ENCODE results near the gene CC2D1A.

CC2D1A gene

DNA sequence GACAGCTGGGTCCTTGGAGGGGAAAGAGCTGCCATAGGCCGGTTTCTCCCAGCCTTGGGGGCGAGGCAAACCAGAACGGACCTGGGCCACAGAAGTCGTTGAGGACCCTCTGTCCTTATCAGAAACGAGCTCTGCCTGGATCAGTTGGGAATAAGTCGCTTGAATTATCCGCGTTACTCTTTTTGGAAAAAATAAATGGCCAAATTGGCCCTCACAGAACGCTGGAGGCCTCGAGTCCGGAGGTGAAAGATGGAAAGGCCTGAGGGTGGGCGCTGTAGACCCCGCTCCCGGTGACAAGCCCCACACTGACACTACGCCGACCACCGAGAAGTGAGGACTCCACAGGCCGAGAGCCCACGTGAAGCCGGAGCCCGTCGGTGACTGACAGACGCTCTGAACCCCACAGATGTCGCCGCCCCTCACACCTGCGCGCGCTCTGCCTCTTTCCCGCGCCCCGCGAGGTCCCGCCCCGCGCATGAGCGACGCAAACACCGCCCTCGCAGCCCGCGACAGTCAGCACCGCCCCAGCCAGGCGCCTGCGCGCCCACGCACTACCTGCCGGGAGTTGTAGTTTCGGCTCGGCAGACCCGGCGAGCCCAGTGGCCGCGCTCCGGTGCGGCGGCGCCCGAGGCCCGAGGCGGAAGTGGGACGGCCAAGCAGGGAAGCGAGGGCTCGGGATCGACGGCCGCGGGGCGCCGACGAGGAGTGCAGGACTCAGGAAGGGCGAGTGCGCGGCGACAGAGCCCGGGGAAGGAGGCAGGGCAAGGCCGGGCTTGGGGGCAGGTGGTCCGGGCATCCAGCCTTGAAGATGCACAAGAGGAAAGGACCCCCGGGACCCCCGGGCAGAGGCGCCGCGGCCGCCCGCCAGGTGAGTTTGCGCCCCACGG, at the start of gene CC2D1A, which contains the start of gene BRME1:
Gene CC2D1A, plus strand, starts transcription at position 568 of the 887 bp plus-strand sequence. Its CDS starts 241 bp downstream, at position 809.
Gene BRME1, minus strand, starts transcription at position 484 of the 887 bp plus-strand sequence. CDS start 1,225 bp downstream, outside the sequence.
- Mint-ChIP-seq H3K4me3 (peak within 1 kb of the TSS; percentile 88 to 93), H3K4me1 (peaks cover 9 to 16% of the 10 kb centered on the region in 2 donors), H3K27ac (peak within 1 kb of the TSS; percentile 90), H3K27me3 (no peaks in the 10 kb centered on the region), H3K9me3 (peaks cover 0 to 1% of the 10 kb centered on the region in 2 donors), H3K36me3 (peaks cover 3 to 13% of the 10 kb centered on the region in 2 donors)
- ATAC-seq (replicated peaks) = peak; percentile 98
- peak; percentile 92 for DNase-seq

DNA sequence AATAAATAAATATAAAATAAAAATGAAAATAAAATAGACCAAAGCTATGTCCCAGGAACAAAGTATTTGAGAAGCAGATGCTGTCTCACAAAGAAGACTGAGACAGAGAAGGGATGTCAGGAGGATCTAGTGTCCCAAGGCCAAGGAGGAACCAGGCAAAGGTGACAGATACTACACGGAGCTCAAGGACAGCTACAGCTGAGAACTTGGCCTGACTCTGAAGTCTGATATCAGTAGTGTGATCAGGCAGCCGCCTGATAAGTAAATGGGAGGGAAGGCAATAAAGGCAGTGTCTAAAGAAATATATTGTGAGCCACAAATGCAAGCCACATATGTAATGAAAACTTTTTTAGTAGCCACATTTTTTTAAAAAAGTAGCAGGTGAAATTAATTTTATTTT, 49.5 kb upstream of the CC2D1A start:
- Mint-ChIP-seq H3K27ac (no peak overlapping the region), H3K9me3 (no peaks in the 10 kb centered on the region), H3K4me3 (no peak overlapping the region), H3K4me1 (peaks cover 6 to 16% of the 10 kb centered on the region in 2 donors), H3K27me3 (no peaks in the 10 kb centered on the region), H3K36me3 (no peaks in the 10 kb centered on the region)
- DNase-seq (no peak), ATAC-seq (replicated peaks) (no peak)

DNA sequence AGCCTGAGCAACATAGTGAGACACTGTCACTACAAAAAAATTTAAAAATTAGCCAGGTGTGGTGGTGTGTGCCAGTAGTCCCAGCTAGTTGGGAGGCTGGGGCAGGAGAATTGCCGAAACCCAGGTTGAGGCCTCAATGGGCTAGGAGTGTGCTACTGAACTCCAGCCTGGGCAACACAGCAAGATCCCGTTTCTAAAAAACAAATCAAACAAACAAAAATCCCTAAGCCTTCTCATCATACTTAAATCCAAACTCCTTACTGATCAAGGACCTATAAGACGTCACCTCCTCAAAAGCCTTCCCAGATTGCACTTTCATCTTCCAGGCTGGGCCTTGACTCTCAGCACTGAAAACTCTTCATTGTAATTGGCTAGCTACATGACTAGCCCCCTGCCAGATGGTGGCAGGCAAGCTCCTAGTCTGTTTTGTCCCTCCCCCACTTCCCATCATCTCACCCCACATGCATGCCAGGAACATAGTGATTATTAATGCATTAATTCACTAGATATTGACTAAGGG, 46.6 kb upstream of the CC2D1A start:
- Mint-ChIP-seq H3K4me3 (no peak overlapping the region), H3K4me1 (peaks cover 14 to 39% of the 10 kb centered on the region in 2 donors), H3K36me3 (no peaks in the 10 kb centered on the region), H3K27ac (no peak overlapping the region), H3K27me3 (peaks cover 14 to 20% of the 10 kb centered on the region in 2 donors), H3K9me3 (no peaks in the 10 kb centered on the region)
- ATAC-seq (replicated peaks) (no peak), DNase-seq (no peak)

- no peak for ATAC-seq (replicated peaks)
- Mint-ChIP-seq H3K36me3 (no peaks in the 10 kb centered on the region), H3K27me3 (peaks cover 18 to 26% of the 10 kb centered on the region in 2 donors), H3K4me1 (peaks cover 19 to 39% of the 10 kb centered on the region in 2 donors), H3K27ac (no peak overlapping the region), H3K9me3 (no peaks in the 10 kb centered on the region), H3K4me3 (peak overlapping the region; percentile 54 to 95)
- DNase-seq = no peak
Measured at GRCh38 chr19:13860679-13861391, 45.2 kb upstream of the CC2D1A start.

GRCh38 chr19:13861392-13861713, 44.6 kb upstream of the CC2D1A start:
- Mint-ChIP-seq H3K4me3 (peak overlapping the region; percentile 90 to 95), H3K4me1 (peaks cover 21 to 43% of the 10 kb centered on the region in 2 donors)
- ATAC-seq (replicated peaks) = peak; percentile 14 to 37

DNA sequence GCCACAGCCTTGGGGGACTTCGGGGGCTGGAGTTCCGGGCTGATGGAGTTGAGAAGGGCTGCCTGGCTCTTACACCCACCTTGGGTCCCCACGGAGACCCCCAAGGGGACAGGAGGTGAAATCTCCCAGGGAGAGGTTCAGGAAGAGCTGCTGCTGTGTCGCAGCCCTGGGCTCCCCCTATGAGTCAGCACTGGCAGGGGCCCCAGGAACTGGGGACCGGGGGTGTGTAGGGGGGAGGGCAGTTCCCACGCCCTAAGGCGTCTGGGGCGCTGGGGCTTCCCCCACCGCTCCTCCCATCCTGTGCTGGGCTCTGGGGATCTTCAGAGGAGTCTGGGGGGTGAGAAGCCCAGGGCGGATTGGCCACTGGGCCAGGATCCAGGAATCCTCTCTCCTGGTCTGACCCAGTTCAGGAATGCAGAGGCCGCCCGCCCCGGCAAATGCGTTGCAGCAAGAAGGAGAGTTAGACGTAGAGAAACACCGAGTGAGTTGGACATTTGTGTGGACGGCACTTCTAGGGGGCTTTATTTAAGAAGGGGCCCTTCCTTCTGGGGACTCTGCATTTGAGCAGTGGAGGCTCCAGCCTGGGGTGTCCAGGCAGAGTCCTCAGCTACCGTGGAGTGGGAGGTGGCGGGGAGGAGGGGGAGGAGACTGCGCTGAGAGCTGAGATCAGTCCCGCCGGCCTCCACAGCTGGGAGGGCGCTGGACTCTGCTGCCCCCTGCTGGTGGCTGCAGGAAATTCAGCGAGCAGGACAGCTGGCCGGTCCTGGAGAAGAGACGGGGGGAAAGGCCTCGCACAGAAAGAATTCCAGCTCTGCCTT, 44.1 kb upstream of the CC2D1A start:
- DNase-seq (peak; percentile 79), ATAC-seq (replicated peaks) (peak; percentile 86 to 89)
- peak overlapping the region; percentile 95 for H3K27ac Mint-ChIP-seq
- H3K9me3 Mint-ChIP-seq = no peaks in the 10 kb centered on the region
- H3K4me3 Mint-ChIP-seq = peak overlapping the region; percentile 90 to 95
- no peaks in the 10 kb centered on the region for H3K36me3 Mint-ChIP-seq
- peaks cover 25 to 45% of the 10 kb centered on the region in 2 donors for H3K4me1 Mint-ChIP-seq
- peaks cover 28 to 36% of the 10 kb centered on the region in 2 donors for H3K27me3 Mint-ChIP-seq

More at GRCh38 chr19:13861392-13861713, 44.6 kb upstream of the CC2D1A start:
- Mint-ChIP-seq H3K36me3 (no peaks in the 10 kb centered on the region), H3K27me3 (peaks cover 22 to 30% of the 10 kb centered on the region in 2 donors), H3K9me3 (no peaks in the 10 kb centered on the region), H3K27ac (peak overlapping the region; percentile 95)
- DNase-seq = no peak

DNA sequence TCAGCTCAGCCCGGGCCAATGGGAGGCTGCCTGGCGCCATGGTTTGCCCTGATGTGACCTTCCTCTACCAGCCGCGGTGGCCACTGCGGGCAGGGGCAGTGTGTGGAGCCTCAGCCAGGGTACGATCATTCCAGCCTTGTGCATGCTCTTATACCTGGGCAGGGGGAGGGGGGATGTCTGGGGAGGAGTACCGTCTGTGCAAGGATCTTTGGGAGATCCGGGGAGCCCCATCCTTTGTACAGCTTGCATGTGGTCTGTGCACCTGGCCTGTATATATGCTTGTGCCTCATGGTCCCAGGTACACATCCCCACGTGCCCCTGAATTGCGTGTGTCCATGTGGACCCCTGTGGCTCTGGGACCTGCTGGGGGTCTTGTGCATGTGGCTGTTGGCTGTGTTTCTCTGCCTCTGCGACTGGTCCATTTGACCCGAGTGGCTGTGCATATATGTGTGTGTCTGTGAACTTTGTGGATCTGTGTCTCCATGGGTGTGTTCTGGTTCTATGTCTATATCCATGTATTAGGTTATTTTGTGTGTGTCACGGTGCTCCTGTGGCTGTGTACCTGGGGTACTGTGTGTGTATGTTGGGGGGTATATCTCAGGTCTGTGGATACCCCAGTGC, 41.8 kb upstream of the CC2D1A start:
- Mint-ChIP-seq H3K9me3 (no peaks in the 10 kb centered on the region), H3K27me3 (peaks cover 40 to 56% of the 10 kb centered on the region in 2 donors), H3K4me1 (peaks cover 25 to 45% of the 10 kb centered on the region in 2 donors), H3K27ac (peak overlapping the region; percentile 87), H3K4me3 (peak overlapping the region; percentile 47 to 77), H3K36me3 (no peaks in the 10 kb centered on the region)
- ATAC-seq (replicated peaks) = no peak
- DNase-seq = no peak

DNA sequence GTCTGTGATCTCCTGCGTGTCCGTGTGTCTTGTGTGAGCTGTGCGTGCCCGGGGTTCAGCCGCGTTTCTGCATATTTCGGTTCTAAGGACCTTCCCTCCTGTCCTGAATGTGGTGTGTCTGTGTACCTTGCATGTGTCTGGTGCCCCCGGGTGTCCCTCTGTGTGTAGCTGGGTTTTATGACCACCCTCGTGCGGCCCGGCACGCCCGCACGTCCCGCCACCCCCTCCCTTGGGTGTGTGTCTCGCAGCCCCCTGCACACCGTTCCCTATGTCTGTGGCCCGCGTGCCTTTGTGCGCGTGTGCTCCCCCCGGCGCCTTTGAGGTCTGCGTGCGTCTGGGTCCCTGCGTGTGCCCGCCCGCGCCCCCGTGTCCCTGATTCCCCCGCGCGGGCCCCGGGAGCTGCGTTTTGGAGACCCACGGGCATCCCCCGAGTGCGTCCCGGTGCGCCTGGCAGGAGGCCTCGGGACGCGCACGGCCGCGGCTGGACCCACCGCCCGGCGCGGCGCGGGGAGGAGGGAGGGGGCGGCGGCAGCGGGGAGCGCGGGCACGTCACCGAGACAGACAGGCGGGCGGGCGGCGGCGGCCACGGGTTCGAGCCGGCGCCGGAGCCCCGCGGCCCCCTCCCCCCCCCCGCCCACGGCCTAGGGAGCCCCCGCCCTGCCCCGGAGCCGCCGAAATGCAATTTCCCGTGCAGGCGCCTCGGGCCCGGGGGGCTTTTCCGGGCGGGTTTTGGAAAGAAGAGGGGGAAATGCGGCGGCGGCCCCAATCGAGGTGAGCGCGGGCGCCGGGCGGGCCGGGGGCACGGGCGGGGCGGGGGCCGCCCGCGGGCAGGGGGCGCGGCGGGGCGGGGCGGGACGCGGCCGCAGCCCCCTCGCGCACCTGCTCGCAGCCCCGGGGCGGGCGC, 41.1 kb upstream of the CC2D1A start:
- no peak for ATAC-seq (replicated peaks)
- Mint-ChIP-seq H3K27me3 (peaks cover 47 to 63% of the 10 kb centered on the region in 2 donors), H3K36me3 (no peaks in the 10 kb centered on the region), H3K9me3 (no peaks in the 10 kb centered on the region), H3K4me1 (peaks cover 25 to 45% of the 10 kb centered on the region in 2 donors), H3K27ac (peak overlapping the region; percentile 87), H3K4me3 (peak overlapping the region; percentile 64 to 77)
- no peak for DNase-seq

DNA sequence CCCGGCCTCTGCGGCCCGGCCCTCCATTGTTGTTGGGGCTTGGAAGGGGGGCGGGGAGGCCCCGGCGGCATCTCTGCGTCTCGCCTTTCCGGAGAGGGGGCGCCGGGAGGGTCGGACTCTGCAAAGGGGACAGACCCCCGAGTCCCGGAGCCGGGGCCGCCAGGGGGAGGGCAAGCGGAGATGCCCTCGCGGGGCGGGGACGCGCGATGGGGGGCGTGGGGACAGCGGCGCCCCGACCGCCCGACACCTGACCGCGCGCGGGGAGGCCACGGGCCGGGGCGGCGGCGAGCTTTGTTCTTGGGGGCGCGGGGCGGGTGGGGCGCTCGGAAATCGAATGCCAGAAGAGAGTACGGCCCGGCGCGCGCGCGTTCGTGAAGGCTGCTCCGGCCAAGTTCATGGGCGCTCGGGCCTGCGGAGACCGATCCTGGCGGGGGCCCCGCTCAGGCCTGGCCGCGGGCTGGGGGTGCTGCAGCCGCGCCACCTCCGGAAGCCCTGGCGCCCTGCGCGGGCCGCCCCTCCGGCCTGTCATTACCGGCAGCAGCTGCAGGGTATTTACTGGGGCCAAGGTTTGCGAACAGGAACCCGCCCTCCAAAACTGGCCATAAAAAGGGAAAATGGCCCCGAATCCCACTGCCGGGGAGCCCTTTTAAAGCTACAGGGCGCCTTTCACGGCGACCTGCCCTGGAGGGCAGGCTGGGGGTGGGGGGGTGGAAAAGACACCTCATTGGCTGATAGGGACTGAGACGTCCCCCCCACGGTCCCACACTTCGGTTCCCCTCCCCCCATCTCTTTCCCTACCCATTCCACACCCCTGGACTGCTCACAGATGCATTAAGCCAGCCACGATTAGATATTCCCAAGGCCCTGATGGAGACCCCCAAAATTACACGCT, 40.2 kb upstream of the CC2D1A start:
- peaks cover 55 to 72% of the 10 kb centered on the region in 2 donors for H3K27me3 Mint-ChIP-seq
- peak overlapping the region; percentile 18 to 61 for H3K4me3 Mint-ChIP-seq
- ATAC-seq (replicated peaks) (no peak), DNase-seq (no peak)
- peaks cover 25 to 41% of the 10 kb centered on the region in 2 donors for H3K4me1 Mint-ChIP-seq
- no peaks in the 10 kb centered on the region for H3K36me3 Mint-ChIP-seq
- no peaks in the 10 kb centered on the region for H3K9me3 Mint-ChIP-seq
- peak overlapping the region; percentile 6 for H3K27ac Mint-ChIP-seq

DNA sequence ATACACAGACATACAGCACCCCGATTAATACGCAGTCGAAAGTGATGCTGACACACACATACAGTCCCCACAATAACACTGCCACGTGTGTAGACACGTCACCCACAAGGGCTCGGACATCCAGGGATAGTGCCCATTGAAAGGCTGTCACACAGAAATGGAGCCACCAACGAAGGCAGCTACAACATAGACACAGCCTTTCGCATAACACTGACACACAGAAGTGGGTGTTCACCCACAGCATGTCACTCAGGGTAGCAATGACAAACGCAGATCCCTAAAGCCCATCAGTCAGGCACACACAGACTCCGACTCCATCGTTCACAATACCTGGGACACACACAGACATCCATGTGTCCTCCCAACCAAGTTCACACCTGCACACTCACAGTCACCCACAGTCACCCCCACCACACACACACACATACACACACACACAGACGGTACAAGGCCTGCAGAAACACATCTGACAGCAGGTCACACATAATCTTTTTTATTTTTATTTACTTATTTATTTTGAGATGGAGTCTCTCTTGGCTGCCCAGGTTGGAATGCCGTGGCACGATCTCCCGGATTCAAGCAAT, 39.4 kb upstream of the CC2D1A start:
- Mint-ChIP-seq H3K27ac (peak overlapping the region; percentile 6), H3K4me1 (peaks cover 24 to 33% of the 10 kb centered on the region in 2 donors), H3K9me3 (no peaks in the 10 kb centered on the region), H3K27me3 (peaks cover 60 to 80% of the 10 kb centered on the region in 2 donors), H3K36me3 (no peaks in the 10 kb centered on the region), H3K4me3 (peak overlapping the region; percentile 18 to 61)
- no peak for DNase-seq
- no peak for ATAC-seq (replicated peaks)

DNA sequence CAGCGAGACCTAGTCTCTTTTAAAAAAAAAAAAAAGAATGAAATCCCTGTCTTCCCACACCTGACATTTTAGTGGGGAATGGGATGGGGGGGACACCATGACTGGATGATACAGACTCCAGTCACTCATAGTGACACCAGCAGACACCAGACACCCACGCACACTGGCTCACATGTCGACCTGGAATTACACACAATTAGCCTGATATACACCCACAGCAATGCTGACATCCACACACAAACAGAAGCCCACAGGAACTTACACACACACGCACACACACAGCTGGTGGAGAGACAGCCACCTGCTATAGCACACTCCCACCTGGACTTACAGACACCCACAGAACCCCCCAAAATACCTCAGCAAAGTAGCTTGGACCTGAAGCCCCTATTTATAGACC, 37.3 kb upstream of the CC2D1A start:
- H3K27me3 Mint-ChIP-seq = peaks cover 60 to 87% of the 10 kb centered on the region in 2 donors
- H3K4me1 Mint-ChIP-seq = peaks cover 25 to 29% of the 10 kb centered on the region in 2 donors
- no peaks in the 10 kb centered on the region for H3K9me3 Mint-ChIP-seq
- H3K36me3 Mint-ChIP-seq = no peaks in the 10 kb centered on the region
- DNase-seq (no peak), ATAC-seq (replicated peaks) (no peak)
- H3K4me3 Mint-ChIP-seq = no peak overlapping the region
- H3K27ac Mint-ChIP-seq = no peak overlapping the region

Data from stimulated activated naive B cell treated with anti-CD40 and anti-IgM and Interleukin-4, amounts not matched to agents 10 μg/mL and 1 μg/mL and 100 μg/mL, for 72 hours (primary cell).